ENCODE results near the gene GAL3ST1. TPM values are rescaled to one million over a fixed set of nuclear protein-coding genes. Genes with fewer than 3 reads are reported as not detected.

The GAL3ST1 gene
- total RNA-seq, 1 donor from 2014 or later, result 5.0 TPM

- H3K27me3 Mint-ChIP-seq, result peaks cover 11% of the 10 kb centered on the region
- H3K4me3 Mint-ChIP-seq, result peak overlapping the region; percentile 22
- no peaks in the 10 kb centered on the region for H3K9me3 Mint-ChIP-seq
- TF ChIP-seq CTCF (conservative IDR thresholded peaks at IDR 0.05), result no peak
- no peak for DNase-seq (ENCODE audit: extremely low spot score, unreplicated experiment)
- H3K36me3 Mint-ChIP-seq, result peaks cover 5% of the 10 kb centered on the region
- H3K4me1 Mint-ChIP-seq (ENCODE audit: unreplicated experiment), result peaks cover 12% of the 10 kb centered on the region
- H3K27ac Mint-ChIP-seq, result no peak overlapping the region
These were observed 1.4 kb upstream of the GAL3ST1 start for GRCh38 chr22:30575859-30576258.

- H3K9me3 Mint-ChIP-seq, result no peaks in the 10 kb centered on the region
- no peak for DNase-seq (ENCODE audit: extremely low spot score, unreplicated experiment)
- peaks cover 12% of the 10 kb centered on the region for H3K4me1 Mint-ChIP-seq (ENCODE audit: unreplicated experiment)
- H3K36me3 Mint-ChIP-seq, result peaks cover 5% of the 10 kb centered on the region
- H3K27ac Mint-ChIP-seq, result no peak overlapping the region
- TF ChIP-seq CTCF (conservative IDR thresholded peaks at IDR 0.05), result peak; percentile 36
- H3K4me3 Mint-ChIP-seq, result peak overlapping the region; percentile 84
- peaks cover 11% of the 10 kb centered on the region for H3K27me3 Mint-ChIP-seq
These were observed 669 bp upstream of the GAL3ST1 start for GRCh38 chr22:30574997-30575671.

DNA sequence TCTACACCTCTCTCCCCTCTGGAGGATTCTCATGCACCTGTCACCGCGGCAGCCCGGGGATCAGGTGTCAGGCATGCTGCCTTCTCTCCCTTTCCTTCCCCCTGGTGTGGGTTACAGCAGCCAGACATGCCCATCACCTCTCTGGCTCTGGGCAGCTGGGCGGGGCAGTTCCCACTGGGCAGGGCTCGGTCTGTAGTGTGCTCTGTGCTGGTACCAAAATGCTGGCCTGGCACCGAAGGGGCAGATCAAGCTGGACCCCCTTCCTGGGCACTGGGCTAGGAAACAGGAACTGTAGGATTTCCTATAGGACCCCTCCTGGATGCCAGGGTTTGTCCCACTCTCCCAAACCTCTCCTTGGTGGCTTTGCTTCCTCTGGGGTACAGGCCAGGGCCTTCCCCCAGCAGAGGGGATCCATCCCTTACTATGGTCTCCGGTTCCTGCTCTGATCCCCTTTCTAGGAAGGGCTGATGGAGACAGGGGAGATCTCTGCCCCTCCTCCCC lies 821 bp downstream of the GAL3ST1 start:
- Mint-ChIP-seq H3K4me1 (ENCODE audit: unreplicated experiment) (peaks cover 12% of the 10 kb centered on the region), H3K36me3 (no peaks in the 10 kb centered on the region), H3K27me3 (peaks cover 19% of the 10 kb centered on the region), H3K27ac (no peak overlapping the region), H3K9me3 (no peaks in the 10 kb centered on the region), H3K4me3 (peak overlapping the region; percentile 77)
- DNase-seq (ENCODE audit: extremely low spot score, unreplicated experiment), result no peak
- TF ChIP-seq CTCF (conservative IDR thresholded peaks at IDR 0.05), result no peak

- Mint-ChIP-seq H3K4me3 (peak overlapping the region; percentile 77), H3K27ac (no peak overlapping the region), H3K9me3 (no peaks in the 10 kb centered on the region), H3K36me3 (no peaks in the 10 kb centered on the region), H3K27me3 (peaks cover 19% of the 10 kb centered on the region), H3K4me1 (ENCODE audit: unreplicated experiment) (peaks cover 12% of the 10 kb centered on the region)
- DNase-seq (ENCODE audit: extremely low spot score, unreplicated experiment), result no peak
- no peak for TF ChIP-seq CTCF (conservative IDR thresholded peaks at IDR 0.05)
These were observed 1.4 kb downstream of the GAL3ST1 start for GRCh38 chr22:30572840-30573593.

DNA sequence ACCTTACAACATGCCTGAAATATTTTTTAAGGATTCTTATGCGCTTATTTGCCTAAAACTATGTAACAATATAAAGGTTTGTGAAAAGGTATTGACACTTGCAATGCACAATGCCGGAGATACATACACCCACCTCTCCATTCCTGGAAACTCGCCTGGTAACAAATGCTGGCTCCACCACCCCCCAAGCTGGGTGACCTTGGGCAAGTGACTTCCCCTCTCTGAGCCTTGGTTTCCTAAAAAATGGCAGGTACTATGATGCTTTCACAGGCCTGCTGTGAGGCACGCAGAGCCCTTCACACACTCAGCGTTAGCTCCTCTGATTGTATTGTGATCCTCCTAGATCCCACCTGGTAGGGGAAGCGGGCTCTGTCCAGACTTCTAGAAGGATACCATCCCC lies 2.3 kb downstream of the GAL3ST1 start:
- Mint-ChIP-seq H3K4me1 (ENCODE audit: unreplicated experiment) (peaks cover 12% of the 10 kb centered on the region), H3K9me3 (no peaks in the 10 kb centered on the region), H3K27ac (no peak overlapping the region), H3K27me3 (peaks cover 19% of the 10 kb centered on the region), H3K4me3 (no peak overlapping the region), H3K36me3 (no peaks in the 10 kb centered on the region)
- DNase-seq (ENCODE audit: extremely low spot score, unreplicated experiment), result no peak
- TF ChIP-seq CTCF (conservative IDR thresholded peaks at IDR 0.05), result no peak
